Suprapubic skin (tissue), 3 donors: ENCODE data around the gene HBZ.

ENCODE experiments used
- POLR2A ChIP-seq, 2 donors: fragments of 450-650 bp; IDR thresholded peaks; one replicate each; pipeline ENCODE4 v1.6.1; 2017; ENCODE audit warnings: antibody characterized with exemption in 2 of 2, mild to moderate bottlenecking in 2 of 2, moderate library complexity in 2 of 2
- TF ChIP-seq, protein P1 (sequence below), 2 donors: fragments of 200-600 bp in 1 of 2; fragments of 450-650 bp in 1 of 2; sonication (generic) in 1 of 2; IDR thresholded peaks; one replicate each; pipeline ENCODE4 v1.5.1; 2016 to 2019; ENCODE audit warnings: antibody characterized with exemption in 2 of 2, mild to moderate bottlenecking in 1 of 2, moderate library complexity in 1 of 2

DNA sequence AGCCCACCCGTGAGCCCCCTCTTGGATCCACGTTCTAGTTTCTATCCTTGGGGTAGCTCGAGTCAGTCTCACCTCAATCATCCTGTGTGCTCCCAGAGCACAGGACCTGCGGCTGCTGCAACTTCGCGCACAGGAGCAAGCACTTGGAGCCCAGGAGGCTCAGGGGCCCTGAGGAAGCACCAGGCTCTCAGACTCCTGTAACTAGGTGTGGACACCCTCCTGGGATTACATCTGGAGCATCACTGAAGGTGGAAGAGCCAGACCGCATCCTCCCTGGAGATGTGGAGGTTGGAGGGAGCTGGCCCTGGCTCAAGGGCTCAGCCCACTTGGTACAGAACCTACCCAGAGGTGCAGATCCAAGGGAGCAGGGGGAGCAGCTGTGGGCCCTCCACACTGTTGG is 30.6 kb downstream of the HBZ start:
- no peak for TF ChIP-seq POLR2A (IDR thresholded peaks at IDR 0.05)
- TF ChIP-seq, protein P1, sequence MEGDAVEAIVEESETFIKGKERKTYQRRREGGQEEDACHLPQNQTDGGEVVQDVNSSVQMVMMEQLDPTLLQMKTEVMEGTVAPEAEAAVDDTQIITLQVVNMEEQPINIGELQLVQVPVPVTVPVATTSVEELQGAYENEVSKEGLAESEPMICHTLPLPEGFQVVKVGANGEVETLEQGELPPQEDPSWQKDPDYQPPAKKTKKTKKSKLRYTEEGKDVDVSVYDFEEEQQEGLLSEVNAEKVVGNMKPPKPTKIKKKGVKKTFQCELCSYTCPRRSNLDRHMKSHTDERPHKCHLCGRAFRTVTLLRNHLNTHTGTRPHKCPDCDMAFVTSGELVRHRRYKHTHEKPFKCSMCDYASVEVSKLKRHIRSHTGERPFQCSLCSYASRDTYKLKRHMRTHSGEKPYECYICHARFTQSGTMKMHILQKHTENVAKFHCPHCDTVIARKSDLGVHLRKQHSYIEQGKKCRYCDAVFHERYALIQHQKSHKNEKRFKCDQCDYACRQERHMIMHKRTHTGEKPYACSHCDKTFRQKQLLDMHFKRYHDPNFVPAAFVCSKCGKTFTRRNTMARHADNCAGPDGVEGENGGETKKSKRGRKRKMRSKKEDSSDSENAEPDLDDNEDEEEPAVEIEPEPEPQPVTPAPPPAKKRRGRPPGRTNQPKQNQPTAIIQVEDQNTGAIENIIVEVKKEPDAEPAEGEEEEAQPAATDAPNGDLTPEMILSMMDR (IDR thresholded peaks at IDR 0.05): no peak
